GM18858 (cell line): ENCODE results near the gene EME2.

Source experiments
- ATAC-seq: cut with Tn5 transposase; IDR thresholded peaks from one replicate; pipeline ENCODE4 v1.9.1; 2021; ENCODE audit not compliant: unreplicated experiment

Gene EME2

GRCh38 chr16:1777375-1778199 is 5.0 kb downstream of the EME2 start:
- no peak for ATAC-seq

DNA sequence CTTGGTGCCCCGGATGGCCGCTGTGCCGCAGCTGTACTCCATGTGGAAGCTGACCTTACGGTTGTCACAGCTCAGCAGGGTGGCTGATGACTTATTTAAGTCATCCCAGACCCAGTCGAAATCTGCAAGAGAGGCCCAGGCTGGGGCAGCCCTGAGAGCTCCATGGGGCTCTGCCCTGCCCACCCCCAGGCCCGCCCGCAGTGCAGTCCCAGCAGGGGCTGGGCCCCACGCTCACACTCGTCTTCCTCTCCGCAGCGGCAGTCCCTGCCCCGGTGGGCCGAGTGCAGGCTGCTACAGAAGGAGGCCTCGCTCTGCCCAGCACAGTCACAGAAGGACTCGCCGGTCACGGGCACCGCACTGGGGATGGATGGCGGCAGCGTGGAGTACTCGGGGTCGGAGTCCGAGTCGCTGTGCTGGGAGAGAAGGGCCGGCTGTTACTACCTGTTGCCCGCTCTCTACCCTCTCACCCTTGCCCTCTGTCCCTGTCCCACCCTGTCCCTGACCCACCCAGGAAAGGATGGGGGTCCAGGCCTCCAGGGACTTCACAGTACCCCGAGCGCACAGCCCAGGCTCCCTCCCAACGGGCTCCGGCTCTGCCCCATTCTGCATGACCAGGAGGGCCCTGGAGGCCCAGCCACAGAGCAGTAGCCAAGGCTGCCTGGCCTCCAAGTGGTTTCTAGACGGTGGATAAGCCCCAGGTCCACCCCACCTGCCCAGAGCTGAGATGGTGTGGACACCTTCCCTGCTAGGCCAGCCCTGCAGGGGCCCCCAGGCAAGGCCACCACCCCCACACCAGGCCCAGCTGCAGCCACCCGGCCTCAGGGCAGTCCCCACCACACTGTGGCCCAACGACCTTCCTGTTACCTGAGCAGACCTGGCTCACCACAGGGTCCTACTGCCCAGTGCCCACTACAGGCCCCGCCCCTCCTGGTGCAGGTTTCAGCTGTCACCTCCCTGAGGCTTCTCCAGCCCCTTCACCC is 5.9 kb downstream of the EME2 start:
- ATAC-seq = no peak

DNA sequence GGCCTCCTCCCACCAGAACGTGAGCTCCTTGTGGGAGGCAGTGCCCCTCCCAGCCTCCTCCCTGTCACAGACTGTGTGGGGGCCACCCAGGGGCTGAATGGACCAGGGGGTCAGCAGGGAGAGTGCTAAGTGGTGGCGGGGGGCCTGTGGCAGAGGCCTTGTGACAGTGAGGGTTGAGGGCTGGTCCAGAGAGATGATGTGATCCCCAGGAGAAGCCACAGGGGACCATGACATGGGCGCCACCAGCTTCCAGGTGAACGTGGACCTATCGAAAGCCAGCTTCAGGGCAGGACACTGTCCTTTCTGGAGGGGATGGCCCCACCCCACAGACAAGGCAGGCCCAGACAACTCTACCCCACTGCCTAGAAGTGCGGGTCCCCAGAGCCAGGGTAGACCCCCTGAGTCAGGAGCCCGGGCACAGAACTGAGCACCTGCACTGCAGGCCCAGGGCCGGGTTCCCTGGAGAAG is 6.7 kb downstream of the EME2 start:
- ATAC-seq = no peak

GRCh38 chr16:1779741-1780676 is 7.4 kb downstream of the EME2 start:
- no peak for ATAC-seq

DNA sequence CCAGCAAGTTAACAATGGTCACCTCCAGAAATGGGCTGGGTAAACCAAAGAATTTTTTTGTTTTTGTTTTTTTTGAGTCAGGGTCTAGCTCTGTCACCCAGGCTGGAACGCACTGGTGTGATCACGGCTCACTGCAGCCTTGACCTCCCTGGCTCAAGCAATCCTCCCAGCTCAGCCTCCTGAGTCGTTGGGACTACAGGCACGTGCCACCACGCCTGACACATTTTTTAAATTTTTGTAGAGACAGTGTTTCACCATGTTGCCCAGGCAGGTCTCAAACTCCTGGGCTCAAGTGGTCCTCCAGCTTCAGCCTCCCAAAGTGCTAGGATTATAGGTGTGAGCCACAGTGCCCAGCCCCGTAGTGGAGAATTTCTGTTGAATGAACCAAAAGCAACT is 8.1 kb downstream of the EME2 start:
- ATAC-seq = no peak

GRCh38 chr16:1781254-1781653 is 8.6 kb downstream of the EME2 start:
- ATAC-seq = no peak

- ATAC-seq = peak; percentile 9
These were observed 9.3 kb downstream of the EME2 start for GRCh38 chr16:1781758-1782407.

DNA sequence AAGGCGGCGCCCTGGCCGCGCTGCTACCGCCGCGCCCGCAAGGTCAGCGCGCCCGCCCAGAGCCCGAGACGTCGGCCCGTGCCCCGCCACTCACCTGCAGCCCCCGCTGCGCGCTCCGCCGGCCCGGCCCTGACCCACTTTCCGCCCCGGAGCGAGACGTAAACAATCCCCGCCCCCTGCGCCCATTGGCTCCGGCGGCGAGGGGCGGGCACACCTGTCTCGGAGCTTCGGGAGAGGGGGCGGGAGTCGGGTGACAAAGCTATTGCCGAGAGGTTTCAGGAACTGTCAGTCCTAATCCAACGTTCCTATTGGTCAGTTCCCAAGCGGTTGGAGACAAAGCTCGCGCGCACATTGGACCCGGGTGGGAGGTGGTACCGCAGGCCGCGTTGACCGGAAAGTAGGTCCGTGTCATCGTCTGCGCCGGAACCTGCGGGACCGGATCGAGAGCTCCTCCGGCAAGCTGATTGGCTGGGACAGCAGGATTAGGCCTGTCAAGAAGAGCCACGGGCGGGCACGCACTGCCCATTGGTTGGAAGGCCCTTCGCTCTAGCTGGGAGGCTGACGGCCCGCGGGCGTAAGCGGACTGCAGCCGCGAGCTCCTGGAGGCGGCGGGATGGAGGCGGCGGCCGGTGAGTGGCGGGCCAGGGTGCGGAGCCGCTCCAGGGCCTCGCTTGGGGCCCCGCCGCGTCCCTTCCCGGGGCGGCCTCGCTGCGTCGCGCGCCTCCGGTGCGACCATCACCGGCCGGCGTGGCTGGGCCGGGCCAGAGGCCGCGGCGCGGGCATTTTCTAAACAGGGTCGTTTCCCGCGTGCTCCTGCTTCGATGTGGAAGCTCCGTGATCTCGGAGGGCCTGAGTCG is 10.0 kb downstream of the EME2 start, which contains the start of the genes NUBP2 and SPSB3:
TSS of gene NUBP2 (plus strand) at position 553 of the 857 bp plus-strand sequence. CDS start at position 614, 61 bp downstream.
TSS of gene SPSB3 (minus strand) at position 164 of the 857 bp plus-strand sequence. CDS start 1,088 bp downstream, outside the sequence.
- peak; percentile 75 for ATAC-seq

- no peak for ATAC-seq
These were observed 12.6 kb downstream of the EME2 start for GRCh38 chr16:1784977-1785845.

GRCh38 chr16:1785846-1786170 is 13.2 kb downstream of the EME2 start:
- no peak for ATAC-seq

- ATAC-seq = no peak
These were observed 13.8 kb downstream of the EME2 start for GRCh38 chr16:1786242-1787055.

- no peak for ATAC-seq
These were observed 14.4 kb downstream of the EME2 start for GRCh38 chr16:1787056-1787321.

DNA sequence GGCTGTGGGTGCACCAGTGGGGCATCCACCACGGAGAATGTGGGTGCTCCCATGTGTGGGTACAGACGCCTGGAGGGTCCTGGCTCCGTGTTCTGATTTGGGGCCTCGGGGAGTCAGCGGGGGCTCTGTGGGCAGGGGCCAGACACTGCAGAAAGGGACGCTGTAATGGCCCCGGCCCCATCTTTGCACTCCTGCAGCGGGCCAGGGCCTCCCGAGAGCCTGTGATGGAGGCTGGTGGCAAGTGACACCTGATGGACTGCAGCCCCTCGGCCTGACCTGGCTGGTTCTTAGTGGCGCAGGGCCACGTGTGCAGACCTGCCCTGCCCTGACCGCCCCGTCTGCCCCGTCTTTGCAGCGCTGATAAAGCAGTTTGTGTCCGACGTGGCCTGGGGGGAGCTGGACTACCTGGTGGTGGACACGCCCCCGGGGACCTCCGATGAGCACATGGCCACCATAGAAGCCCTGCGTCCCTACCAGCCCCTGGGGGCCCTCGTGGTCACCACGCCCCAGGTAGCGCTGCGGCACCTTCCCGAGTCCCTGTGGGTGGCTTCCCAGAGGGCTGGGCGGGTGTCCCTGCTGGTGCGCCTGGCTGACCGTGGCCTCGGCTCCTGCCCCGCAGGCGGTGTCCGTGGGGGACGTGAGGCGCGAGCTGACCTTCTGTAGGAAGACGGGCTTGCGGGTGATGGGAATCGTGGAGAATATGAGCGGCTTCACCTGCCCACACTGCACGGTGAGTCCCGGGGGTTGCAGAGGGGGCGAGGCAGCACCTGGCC is 14.9 kb downstream of the EME2 start:
- ATAC-seq = no peak

GRCh38 chr16:1788095-1788707 is 15.6 kb downstream of the EME2 start:
- no peak for ATAC-seq

DNA sequence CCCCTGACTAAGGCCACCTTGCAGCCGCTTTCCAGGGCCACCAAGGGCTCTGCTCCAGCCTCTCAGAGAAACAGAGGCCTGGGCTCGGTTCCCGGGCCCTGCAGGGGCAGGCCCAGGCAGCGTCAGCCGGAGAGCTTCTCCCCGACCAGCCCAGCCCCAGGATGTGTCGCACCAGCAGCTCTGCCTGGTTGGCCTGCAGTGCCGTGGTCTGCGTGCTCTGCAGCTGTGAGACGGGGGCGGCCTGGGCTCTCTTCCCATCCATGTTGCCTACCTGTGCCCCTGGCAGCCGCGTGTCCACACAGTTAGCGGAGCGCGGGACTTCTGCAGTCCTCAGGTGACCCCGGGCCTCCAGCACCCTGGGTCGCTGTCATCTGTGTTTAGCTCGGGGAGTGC is 16.1 kb downstream of the EME2 start:
- no peak for ATAC-seq

DNA sequence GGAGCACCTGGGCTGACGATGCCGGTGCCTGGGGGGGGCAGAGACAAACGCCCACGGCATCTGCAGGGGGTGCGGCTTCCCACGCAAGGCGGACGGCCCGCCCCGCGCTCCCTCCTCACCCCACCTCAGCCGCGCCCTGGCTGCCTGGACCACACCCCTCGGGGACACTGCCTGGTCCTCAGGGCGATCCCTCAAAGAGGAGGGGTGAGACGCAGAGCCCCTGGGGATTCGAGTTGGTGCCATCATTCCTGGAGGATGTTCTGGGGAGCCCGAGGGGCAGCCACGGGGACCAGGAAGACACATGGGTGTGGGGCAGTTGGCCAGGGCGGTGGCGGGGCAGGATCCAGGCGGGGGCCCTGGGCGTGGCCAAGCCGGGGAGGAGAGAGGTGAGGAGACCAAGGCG is 17.0 kb downstream of the EME2 start:
- ATAC-seq = no peak

- no peak for ATAC-seq
These were observed 17.6 kb downstream of the EME2 start for GRCh38 chr16:1790261-1790610.
